ENCODE data around the gene TRIM43B.

DNA sequence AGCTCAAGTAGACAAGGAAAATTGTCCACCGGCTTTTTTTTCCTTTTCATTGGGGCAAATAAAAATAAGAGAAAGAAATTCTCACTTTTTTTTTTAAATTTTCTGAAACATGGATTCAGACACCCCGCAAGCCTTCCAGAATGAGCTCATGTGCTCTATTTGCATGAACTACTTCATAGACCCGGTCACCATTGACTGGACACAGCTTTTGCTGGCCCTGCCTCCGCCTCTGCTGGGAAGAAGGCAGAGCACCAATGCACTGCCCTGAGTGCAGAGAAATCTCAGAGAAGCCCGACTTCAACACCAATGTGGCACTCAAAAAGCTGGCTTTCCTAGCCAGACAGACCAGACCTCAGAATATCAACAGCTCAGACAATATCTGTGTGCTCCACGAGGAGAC is 30.2 kb upstream of the TRIM43B start:
- no peak for TF ChIP-seq POLR2A (IDR thresholded peaks at IDR 0.05; ENCODE audit: low read depth, low read length)
- no peak for TF ChIP-seq SPI1 (IDR thresholded peaks at IDR 0.05; ENCODE audit: low read depth, low read length)
- no peak for TF ChIP-seq POLR2AphosphoS5 (IDR thresholded peaks at IDR 0.05; ENCODE audit: low read depth, low read length)
- TF ChIP-seq TAF1 (IDR thresholded peaks at IDR 0.05; ENCODE audit: low read depth, low read length) = no peak
- TF ChIP-seq POU2F2 (IDR thresholded peaks at IDR 0.05; ENCODE audit: low read depth, low read length) = no peak
- TF ChIP-seq PAX5 (IDR thresholded peaks at IDR 0.05; ENCODE audit: insufficient read depth, low read length, severe bottlenecking) = no peak
